Measurements from ENCODE around the gene ZEB2. TPM values are rescaled to one million over a fixed set of nuclear protein-coding genes. Genes with fewer than 3 reads are reported as not detected.

ZEB2 gene
- total RNA-seq, 1 experiment from 2014 or later: 1.1 TPM

DNA sequence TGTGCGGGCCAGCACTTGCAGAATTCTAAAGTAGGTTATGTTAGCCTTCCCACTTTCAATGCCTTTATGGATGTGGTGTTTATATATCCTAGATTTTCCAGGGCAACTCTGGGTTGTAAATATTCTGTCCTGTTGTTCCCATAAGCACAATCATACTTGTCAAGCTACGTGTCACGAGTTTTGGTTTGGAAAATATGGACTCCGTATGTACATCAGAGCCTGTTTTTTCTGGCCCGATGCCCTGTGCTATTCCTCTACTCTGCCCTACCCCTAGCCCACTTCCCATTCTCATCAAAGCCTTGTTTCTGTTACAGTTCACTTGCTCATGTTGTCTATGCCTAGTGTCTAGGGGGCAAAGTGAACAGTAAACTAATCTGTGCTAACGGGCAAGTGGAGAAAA, 27.0 kb upstream of the ZEB2 start:
- H3K4me1 ChIP-seq (ENCODE audit: control insufficient read depth, insufficient read depth, low read length): no peaks in the 10 kb centered on the region
- no peaks in the 10 kb centered on the region for H3K36me3 ChIP-seq (ENCODE audit: control insufficient read depth, insufficient read depth, low read length)
- ATAC-seq (no peak), DNase-seq (ENCODE audit: low read depth, low spot score) (no peak)
- TF ChIP-seq, protein P1, sequence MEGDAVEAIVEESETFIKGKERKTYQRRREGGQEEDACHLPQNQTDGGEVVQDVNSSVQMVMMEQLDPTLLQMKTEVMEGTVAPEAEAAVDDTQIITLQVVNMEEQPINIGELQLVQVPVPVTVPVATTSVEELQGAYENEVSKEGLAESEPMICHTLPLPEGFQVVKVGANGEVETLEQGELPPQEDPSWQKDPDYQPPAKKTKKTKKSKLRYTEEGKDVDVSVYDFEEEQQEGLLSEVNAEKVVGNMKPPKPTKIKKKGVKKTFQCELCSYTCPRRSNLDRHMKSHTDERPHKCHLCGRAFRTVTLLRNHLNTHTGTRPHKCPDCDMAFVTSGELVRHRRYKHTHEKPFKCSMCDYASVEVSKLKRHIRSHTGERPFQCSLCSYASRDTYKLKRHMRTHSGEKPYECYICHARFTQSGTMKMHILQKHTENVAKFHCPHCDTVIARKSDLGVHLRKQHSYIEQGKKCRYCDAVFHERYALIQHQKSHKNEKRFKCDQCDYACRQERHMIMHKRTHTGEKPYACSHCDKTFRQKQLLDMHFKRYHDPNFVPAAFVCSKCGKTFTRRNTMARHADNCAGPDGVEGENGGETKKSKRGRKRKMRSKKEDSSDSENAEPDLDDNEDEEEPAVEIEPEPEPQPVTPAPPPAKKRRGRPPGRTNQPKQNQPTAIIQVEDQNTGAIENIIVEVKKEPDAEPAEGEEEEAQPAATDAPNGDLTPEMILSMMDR (IDR thresholded peaks at IDR 0.05): no peak
- no peak for TF ChIP-seq POLR2AphosphoS5 (IDR thresholded peaks at IDR 0.05; ENCODE audit: low read depth, low read length)
- TF ChIP-seq SIN3A (IDR thresholded peaks at IDR 0.05; ENCODE audit: borderline replicate concordance, insufficient read depth, low read depth, low read length): no peak
- TF ChIP-seq, protein P2, sequence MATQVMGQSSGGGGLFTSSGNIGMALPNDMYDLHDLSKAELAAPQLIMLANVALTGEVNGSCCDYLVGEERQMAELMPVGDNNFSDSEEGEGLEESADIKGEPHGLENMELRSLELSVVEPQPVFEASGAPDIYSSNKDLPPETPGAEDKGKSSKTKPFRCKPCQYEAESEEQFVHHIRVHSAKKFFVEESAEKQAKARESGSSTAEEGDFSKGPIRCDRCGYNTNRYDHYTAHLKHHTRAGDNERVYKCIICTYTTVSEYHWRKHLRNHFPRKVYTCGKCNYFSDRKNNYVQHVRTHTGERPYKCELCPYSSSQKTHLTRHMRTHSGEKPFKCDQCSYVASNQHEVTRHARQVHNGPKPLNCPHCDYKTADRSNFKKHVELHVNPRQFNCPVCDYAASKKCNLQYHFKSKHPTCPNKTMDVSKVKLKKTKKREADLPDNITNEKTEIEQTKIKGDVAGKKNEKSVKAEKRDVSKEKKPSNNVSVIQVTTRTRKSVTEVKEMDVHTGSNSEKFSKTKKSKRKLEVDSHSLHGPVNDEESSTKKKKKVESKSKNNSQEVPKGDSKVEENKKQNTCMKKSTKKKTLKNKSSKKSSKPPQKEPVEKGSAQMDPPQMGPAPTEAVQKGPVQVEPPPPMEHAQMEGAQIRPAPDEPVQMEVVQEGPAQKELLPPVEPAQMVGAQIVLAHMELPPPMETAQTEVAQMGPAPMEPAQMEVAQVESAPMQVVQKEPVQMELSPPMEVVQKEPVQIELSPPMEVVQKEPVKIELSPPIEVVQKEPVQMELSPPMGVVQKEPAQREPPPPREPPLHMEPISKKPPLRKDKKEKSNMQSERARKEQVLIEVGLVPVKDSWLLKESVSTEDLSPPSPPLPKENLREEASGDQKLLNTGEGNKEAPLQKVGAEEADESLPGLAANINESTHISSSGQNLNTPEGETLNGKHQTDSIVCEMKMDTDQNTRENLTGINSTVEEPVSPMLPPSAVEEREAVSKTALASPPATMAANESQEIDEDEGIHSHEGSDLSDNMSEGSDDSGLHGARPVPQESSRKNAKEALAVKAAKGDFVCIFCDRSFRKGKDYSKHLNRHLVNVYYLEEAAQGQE (IDR thresholded peaks at IDR 0.05; ENCODE audit: insufficient read depth in 1 of 2, low read depth in 2 of 2, low read length in 1 of 2): no peak
- TF ChIP-seq TCF7L2 (IDR thresholded peaks at IDR 0.05; ENCODE audit: low read depth, low read length): no peak
- no peaks in the 10 kb centered on the region for H3K9me3 ChIP-seq (ENCODE audit: control insufficient read depth, insufficient read depth, low read depth, low read length)
- no peak overlapping the region for H3K4me3 ChIP-seq (ENCODE audit: low read depth in 2 of 2, low read length in 2 of 2)
- no peak overlapping the region for H3K27ac ChIP-seq (ENCODE audit: low read length)
- BruUV-seq (replicated peaks): no TSS peak
- in situ Hi-C loops (cut with HindIII; ENCODE audit: low pct_unique_long_range_greater_than_20kb, low sequenced_read_pairs): no loop called here
- ChIA-PET CTCF (no interaction called here), POLR2A (no interaction called here)
- H3K27me3 ChIP-seq (ENCODE audit: control insufficient read depth, insufficient read depth, low read length): peaks cover 2% of the 10 kb centered on the region; the same call in 1 of the 2 replicates
- intact Hi-C loops (cut with micrococcal nuclease; ENCODE audit: unreplicated experiment): no loop called here

DNA sequence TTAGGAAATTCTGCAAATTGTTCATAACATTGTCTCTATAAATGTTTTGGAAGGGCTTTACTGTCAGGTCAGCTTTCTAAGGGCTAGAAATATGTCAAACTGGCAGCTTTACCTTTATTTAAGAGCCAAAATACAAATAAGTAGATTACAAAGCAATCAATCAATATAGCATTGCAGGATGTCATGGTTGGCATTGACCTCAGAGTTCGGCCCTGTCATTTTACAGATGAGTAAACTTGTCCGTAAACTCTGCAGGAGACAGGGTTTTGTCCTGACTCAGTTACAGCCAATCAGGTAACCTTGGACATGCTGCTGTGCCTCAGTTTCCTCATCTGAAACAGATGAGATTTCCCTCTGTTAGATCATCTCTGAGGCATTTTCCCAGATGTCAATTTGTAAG, 25.9 kb upstream of the ZEB2 start:
- intact Hi-C loops (cut with micrococcal nuclease; ENCODE audit: unreplicated experiment) (no loop called here), in situ Hi-C loops (cut with HindIII; ENCODE audit: low pct_unique_long_range_greater_than_20kb, low sequenced_read_pairs) (no loop called here)
- CTCF ChIA-PET: no interaction called here
- peaks cover 2% of the 10 kb centered on the region; the same call in 1 of the 2 replicates for H3K27me3 ChIP-seq (ENCODE audit: control insufficient read depth, insufficient read depth, low read length)
- no peak overlapping the region for H3K4me3 ChIP-seq (ENCODE audit: low read depth in 2 of 2, low read length in 2 of 2)
- H3K4me1 ChIP-seq (ENCODE audit: control insufficient read depth, insufficient read depth, low read length): no peaks in the 10 kb centered on the region
- BruUV-seq (replicated peaks): no TSS peak
- no peak for ATAC-seq
- POLR2A ChIA-PET: no interaction called here
- no peaks in the 10 kb centered on the region for H3K9me3 ChIP-seq (ENCODE audit: control insufficient read depth, insufficient read depth, low read depth, low read length)
- H3K27ac ChIP-seq (ENCODE audit: low read length): no peak overlapping the region
- no peaks in the 10 kb centered on the region for H3K36me3 ChIP-seq (ENCODE audit: control insufficient read depth, insufficient read depth, low read length)
- TF ChIP-seq, protein P1 (IDR thresholded peaks at IDR 0.05): no peak
- TF ChIP-seq POLR2AphosphoS5 (IDR thresholded peaks at IDR 0.05; ENCODE audit: low read depth, low read length) (no peak), TCF7L2 (IDR thresholded peaks at IDR 0.05; ENCODE audit: low read depth, low read length) (no peak)
- DNase-seq (ENCODE audit: low read depth, low spot score): no peak

Measured in Panc1 (cell line).